ENCODE data around the gene NSL1. TPM values are rescaled to one million over a fixed set of nuclear protein-coding genes. Genes with fewer than 3 reads are reported as not detected.
"Not testable (repeated sequence)": the region's sequence is repeated elsewhere in the genome, so short reads cannot be mapped to it uniquely, and the experiment has no call there.

Gene NSL1
- polyA plus RNA-seq, 10 donors: 30.5 to 36.4 (median 32.6) TPM

GRCh38 chr1:212712451-212713303 lies 78.9 kb downstream of the NSL1 start:
- DNase-seq: peak in 1 of 3 donors; percentile 70

GRCh38 chr1:212711974-212712373 lies 79.6 kb downstream of the NSL1 start:
- DNase-seq: not testable (repeated sequence)

- no peak for DNase-seq
Measured at GRCh38 chr1:212710566-212710965, 81.0 kb downstream of the NSL1 start.

GRCh38 chr1:212703991-212704564 lies 87.5 kb downstream of the NSL1 start:
- no peak for DNase-seq

- DNase-seq: no peak
Measured at GRCh38 chr1:212702672-212703071, 88.9 kb downstream of the NSL1 start.

GRCh38 chr1:212701910-212702309 lies 89.7 kb downstream of the NSL1 start:
- no peak for DNase-seq

GRCh38 chr1:212700892-212701819 lies 90.4 kb downstream of the NSL1 start:
- DNase-seq: peak in 2 of 3 donors; percentile 76 to 85

GRCh38 chr1:212700223-212700891 lies 91.2 kb downstream of the NSL1 start:
- peak in 2 of 3 donors; percentile 25 to 58 for DNase-seq

GRCh38 chr1:212699625-212700222 lies 91.9 kb downstream of the NSL1 start, which contains the start of gene BATF3:
TSS of gene BATF3 (minus strand) at chr1:212699840. CDS start at chr1:212699762, 78 bp downstream.
- peak in 2 of 3 donors; percentile 42 to 71 for DNase-seq

- DNase-seq: peak in 2 of 3 donors; percentile 22 to 67
Measured at GRCh38 chr1:212699104-212699624, 92.4 kb downstream of the NSL1 start.

GRCh38 chr1:212698467-212699103 lies 93.0 kb downstream of the NSL1 start:
- no peak for DNase-seq

- DNase-seq: no peak
Measured at GRCh38 chr1:212696721-212697331, 94.8 kb downstream of the NSL1 start.

GRCh38 chr1:212692774-212693644 lies 98.6 kb downstream of the NSL1 start:
- no peak for DNase-seq

GRCh38 chr1:212691561-212692071 lies 100.0 kb downstream of the NSL1 start:
- no peak for DNase-seq

- no peak for DNase-seq
Measured at GRCh38 chr1:212690816-212691403, 100.7 kb downstream of the NSL1 start.

- DNase-seq: no peak
Measured at GRCh38 chr1:212689758-212690529, 101.6 kb downstream of the NSL1 start.

GRCh38 chr1:212689196-212689725 lies 102.3 kb downstream of the NSL1 start:
- DNase-seq: no peak
